HepG2 (cell line): ENCODE measurements around the gene UQCR10. TPM values are rescaled to one million over a fixed set of nuclear protein-coding genes. Genes with fewer than 3 reads are reported as not detected.

Experiments used
- ATAC-seq: fragments of 200-7000 bp; cut with Tn5 transposase; 3 replicates; pipeline ENCODE4 v1.9.1; 2020; ENCODE audit warnings: mild to moderate bottlenecking, moderate library complexity
- BruUV-seq: library from RNA; stranded (reverse); fragments of 400-500 nt; replicated peaks from 2 replicates; lab custom pipeline; 2021; lab: Mats Ljungman, UMichigan
- CTCF ChIA-PET: fragments of 300-600 bp; formaldehyde crosslinking; extraction: SDS; loops from one replicate; lab custom pipeline; 2021; ENCODE audit warnings: low total read pairs, inconsistent platforms, low intra/inter-chr PET ratio; lab: Yijun Ruan, JAX
- POLR2A ChIA-PET: fragments of 350-600 bp; sonication (Branson Sonifier 250); formaldehyde crosslinking; loops from one replicate; lab custom pipeline; 2020; ENCODE audit warnings: antibody characterized with exemption, inconsistent platforms; lab: Yijun Ruan, JAX
- DNase-seq: peaks from one replicate; pipeline ENCODE4 v3.0.0-alpha.2; 2015; ENCODE audit warnings: low spot score
- FAIRE-seq: peaks from 3 replicates; lab custom pipeline; 2011; peaks lifted over from hg19 to GRCh38; lab: Jason Lieb, UNC
- H2AFZ ChIP-seq: one replicate; pipeline ENCODE4 v1.6.1; 2011; ENCODE audit warnings: low read length, inconsistent platforms
- H3K27ac ChIP-seq: fragments of 300-600 bp; 3 replicates; pipeline ENCODE4 v1.8.0; 2011; ENCODE audit warnings: mixed run types, mild to moderate bottlenecking, mixed read lengths, low read length, inconsistent platforms; ENCODE audit not compliant: insufficient read depth; ENCODE audit errors: extremely low read length
- H3K27me3 ChIP-seq, 2 experiments: fragments of 200-600 bp in 1 of 2; 2 replicates in 1 of 2; 3 replicates in 1 of 2; pipeline versions ENCODE4 v1.6.0 to v1.8.0; 2011; ENCODE audit warnings: low read length in 2 of 2, mild to moderate bottlenecking in 2 of 2, moderate library complexity in 2 of 2, inconsistent platforms in 1 of 2; ENCODE audit not compliant: insufficient read depth in 2 of 2, control insufficient read depth in 1 of 2
- H3K36me3 ChIP-seq, 2 experiments: fragments of 200-600 bp in 1 of 2; replicated peaks in 1 of 2; 2 replicates in 1 of 2; 3 replicates in 1 of 2; pipeline versions ENCODE4 v1.5.1 to v1.8.0; 2011; ENCODE audit warnings: low read length in 2 of 2, inconsistent platforms in 1 of 2; ENCODE audit not compliant: insufficient read depth in 2 of 2, control insufficient read depth in 1 of 2
- H3K4me1 ChIP-seq: 2 replicates; pipeline ENCODE4 v1.5.1; 2012; ENCODE audit warnings: low read length, inconsistent platforms; ENCODE audit not compliant: insufficient read depth
- H3K4me2 ChIP-seq: 2 replicates; pipeline ENCODE4 v1.6.0; 2011; ENCODE audit warnings: low read depth, low read length, inconsistent platforms
- H3K4me3 ChIP-seq, 3 experiments: fragments of 200-600 bp in 1 of 3; sonication (generic), shearing (Covaris generic) in 1 of 3; replicated peaks in 1 of 3; 2 replicates each; pipeline ENCODE4 v1.5.1; 2011 to 2016; ENCODE audit warnings: low read length in 3 of 3, inconsistent platforms in 2 of 3, low read depth in 2 of 3, mild to moderate bottlenecking in 2 of 3, control low read depth in 1 of 3, mixed read lengths in 1 of 3; ENCODE audit not compliant: insufficient read depth in 1 of 3
- H3K79me2 ChIP-seq: one replicate; pipeline ENCODE4 v1.6.1; 2011; ENCODE audit warnings: low read length, inconsistent platforms; ENCODE audit not compliant: insufficient read depth
- H3K9ac ChIP-seq: 2 replicates; pipeline ENCODE4 v1.6.0; 2011; ENCODE audit warnings: mild to moderate bottlenecking, low read depth, low read length, inconsistent platforms; ENCODE audit not compliant: insufficient read depth
- H3K9me3 ChIP-seq: 2 replicates; pipeline ENCODE4 v1.5.1; 2012; ENCODE audit warnings: mild to moderate bottlenecking, low read length
- H4K20me1 ChIP-seq: 2 replicates; pipeline ENCODE4 v1.6.0; 2011; ENCODE audit warnings: inconsistent platforms, mild to moderate bottlenecking, low read length, moderate library complexity; ENCODE audit not compliant: insufficient read depth
- CCAR2 ChIP-seq: fragments of 200-400 bp; formaldehyde crosslinking; optimal IDR thresholded peaks from 2 replicates; pipeline ENCODE3; 2018; ENCODE audit warnings: low read depth, mild to moderate bottlenecking, low read length, moderate library complexity
- FOXK1 ChIP-seq: sonication (generic); formaldehyde crosslinking; IDR thresholded peaks from 2 replicates; pipeline ENCODE4 v1.4.0; 2020; ENCODE audit warnings: low read depth, missing genetic modification reagents, borderline replicate concordance
- KAT7 ChIP-seq: IDR thresholded peaks from 2 replicates; pipeline ENCODE4 v1.6.1; 2018; ENCODE audit warnings: borderline replicate concordance, missing compliant biosample characterization
- RAD51 ChIP-seq: fragments of 450-650 bp; IDR thresholded peaks from 2 replicates; pipeline ENCODE4 v1.6.1; 2016; ENCODE audit warnings: borderline replicate concordance
- ZNF17 ChIP-seq: sonication (generic); formaldehyde crosslinking; IDR thresholded peaks from 2 replicates; pipeline ENCODE4 v1.5.0; 2020; ENCODE audit warnings: mild to moderate bottlenecking, missing genetic modification reagents
- ZNF318 ChIP-seq: sonication (generic); formaldehyde crosslinking; IDR thresholded peaks from 2 replicates; pipeline ENCODE4 v1.4.0; 2020; ENCODE audit warnings: mild to moderate bottlenecking, missing genetic modification reagents
- ZNF569 ChIP-seq: sonication (generic); formaldehyde crosslinking; IDR thresholded peaks from 2 replicates; pipeline ENCODE4 v1.5.0; 2020; ENCODE audit warnings: mild to moderate bottlenecking, missing genetic modification reagents, moderate library complexity, borderline replicate concordance
- ZNF724P ChIP-seq: sonication (generic); formaldehyde crosslinking; IDR thresholded peaks from 2 replicates; pipeline ENCODE4 v1.8.0; 2022; ENCODE audit warnings: missing genetic modification reagents, borderline replicate concordance
- ZNF775 ChIP-seq: sonication (generic); formaldehyde crosslinking; IDR thresholded peaks from 2 replicates; pipeline ENCODE4 v1.4.0; 2020; ENCODE audit warnings: missing genetic modification reagents, mild to moderate bottlenecking, moderate library complexity, borderline replicate concordance
- ZSCAN29 ChIP-seq: sonication (generic); formaldehyde crosslinking; conservative IDR thresholded peaks from 2 replicates; pipeline ENCODE4 v1.4.0; 2020; ENCODE audit warnings: mild to moderate bottlenecking, missing genetic modification reagents
- WGBS: methylation state at CpG from one replicate; pipeline ENCODE4 v1.1.6; 2017; ENCODE audit warnings: low lambda C conversion rate; 5-methylcytosine and 5-hydroxymethylcytosine counted together
- in situ Hi-C: cut with HindIII; loops from 2 replicates; pipeline ENCODE4 v1.10.0; 2017; ENCODE audit warnings: low pct_unique_long_range_greater_than_20kb; ENCODE audit not compliant: extremely low pct_ligation_motif_present
- intact Hi-C: fragments of 100-400 bp; cut with micrococcal nuclease; formaldehyde crosslinking; loops from one replicate; pipeline ENCODE4 v1.10.0; 2022; ENCODE audit not compliant: unreplicated experiment
- polyA plus RNA-seq, 8 experiments: library from polyadenylated mRNA; depleted of rRNA in 3 of 8; stranded (reverse) in 7 of 8; unstranded in 1 of 8; fragments of >200 nt; fragmentation: Illumina TruSeq in 4 of 8; extraction: Trizol in 4 of 8; gene quantifications; 2 replicates each; pipeline versions ENCODE4 v1.2.1 to v1.2.3, GENCODE V29; 2011 to 2016; ENCODE audit warnings: low read depth in 4 of 8, missing spikeins in 1 of 8, mixed read lengths in 1 of 8; ENCODE audit not compliant: insufficient read depth in 1 of 8
- total RNA-seq, 5 experiments: library from RNA; depleted of rRNA; stranded (reverse); fragments of >200 nt; fragmentation: Illumina TruSeq; extraction: Trizol; gene quantifications; 2 replicates each; pipeline ENCODE4 v1.2.3, GENCODE V29; 2016; ENCODE audit warnings: low read depth in 1 of 5
- TF ChIP-seq, protein P1 (sequence below): sonication (generic); formaldehyde crosslinking; IDR thresholded peaks from 2 replicates; pipeline ENCODE4 v1.8.1; 2023; ENCODE audit warnings: missing genetic modification reagents, mild to moderate bottlenecking, borderline replicate concordance
- TF ChIP-seq, protein P2 (sequence below): IDR thresholded peaks from 2 replicates; pipeline ENCODE4 v1.4.0; 2020; ENCODE audit warnings: mild to moderate bottlenecking, missing genetic modification reagents

The UQCR10 gene
- total and polyA plus RNA-seq, 2 of the 13 experiments (the other 11 are each of a cell fraction or from before 2014, with no cell fraction given) = 225 to 232 TPM

DNA sequence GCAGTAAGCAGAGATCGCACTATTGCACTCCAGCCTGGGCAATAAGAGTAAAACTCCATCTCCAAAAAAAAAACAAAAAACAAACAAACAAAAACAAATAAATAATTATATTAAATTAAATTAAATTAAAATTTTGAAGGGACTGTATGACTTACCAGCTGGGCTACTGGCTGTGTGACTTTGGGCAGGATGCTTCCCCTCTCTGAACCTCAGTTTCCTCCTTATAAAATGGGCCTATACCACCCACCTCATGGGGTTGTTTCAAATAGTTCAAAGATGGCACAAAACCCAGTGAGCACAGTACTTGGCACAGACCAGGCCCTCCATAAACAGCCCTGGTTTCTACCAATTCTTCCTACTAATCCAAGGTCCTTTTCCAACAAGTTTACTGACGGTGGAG, 36.0 kb downstream of the UQCR10 start:
- no peak for ATAC-seq
- ChIA-PET CTCF (no interaction called here), POLR2A (no interaction called here)
- no peak for FAIRE-seq
- Histone ChIP-seq H3K79me2 (no peaks in the 10 kb centered on the region), H3K4me3 (no peak overlapping the region), H3K9ac (no peak overlapping the region), H2AFZ (no peak overlapping the region), H3K9me3 (no peaks in the 10 kb centered on the region), H3K27ac (no peak overlapping the region), H3K36me3 (peaks cover 42 to 74% of the 10 kb centered on the region in 2 experiments), H4K20me1 (no peaks in the 10 kb centered on the region), H3K4me2 (no peak overlapping the region), H3K4me1 (peaks cover 19% of the 10 kb centered on the region), H3K27me3 (no peaks in the 10 kb centered on the region)
- no peak for DNase-seq
- BruUV-seq = no TSS peak
- TF ChIP-seq KAT7 (CRISPR knock-in tag) (no peak), ZNF569 (CRISPR knock-in tag) (no peak), CCAR2 (no peak), ZSCAN29 (no peak), ZNF17 (no peak), ZNF318 (no peak), ZNF775 (no peak), RAD51 (no peak), FOXK1 (no peak), ZNF724P (CRISPR knock-in tag) (no peak)
- TF ChIP-seq, protein P1, sequence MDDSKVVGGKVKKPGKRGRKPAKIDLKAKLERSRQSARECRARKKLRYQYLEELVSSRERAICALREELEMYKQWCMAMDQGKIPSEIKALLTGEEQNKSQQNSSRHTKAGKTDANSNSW (CRISPR knock-in tag) = no peak
- TF ChIP-seq, protein P2, sequence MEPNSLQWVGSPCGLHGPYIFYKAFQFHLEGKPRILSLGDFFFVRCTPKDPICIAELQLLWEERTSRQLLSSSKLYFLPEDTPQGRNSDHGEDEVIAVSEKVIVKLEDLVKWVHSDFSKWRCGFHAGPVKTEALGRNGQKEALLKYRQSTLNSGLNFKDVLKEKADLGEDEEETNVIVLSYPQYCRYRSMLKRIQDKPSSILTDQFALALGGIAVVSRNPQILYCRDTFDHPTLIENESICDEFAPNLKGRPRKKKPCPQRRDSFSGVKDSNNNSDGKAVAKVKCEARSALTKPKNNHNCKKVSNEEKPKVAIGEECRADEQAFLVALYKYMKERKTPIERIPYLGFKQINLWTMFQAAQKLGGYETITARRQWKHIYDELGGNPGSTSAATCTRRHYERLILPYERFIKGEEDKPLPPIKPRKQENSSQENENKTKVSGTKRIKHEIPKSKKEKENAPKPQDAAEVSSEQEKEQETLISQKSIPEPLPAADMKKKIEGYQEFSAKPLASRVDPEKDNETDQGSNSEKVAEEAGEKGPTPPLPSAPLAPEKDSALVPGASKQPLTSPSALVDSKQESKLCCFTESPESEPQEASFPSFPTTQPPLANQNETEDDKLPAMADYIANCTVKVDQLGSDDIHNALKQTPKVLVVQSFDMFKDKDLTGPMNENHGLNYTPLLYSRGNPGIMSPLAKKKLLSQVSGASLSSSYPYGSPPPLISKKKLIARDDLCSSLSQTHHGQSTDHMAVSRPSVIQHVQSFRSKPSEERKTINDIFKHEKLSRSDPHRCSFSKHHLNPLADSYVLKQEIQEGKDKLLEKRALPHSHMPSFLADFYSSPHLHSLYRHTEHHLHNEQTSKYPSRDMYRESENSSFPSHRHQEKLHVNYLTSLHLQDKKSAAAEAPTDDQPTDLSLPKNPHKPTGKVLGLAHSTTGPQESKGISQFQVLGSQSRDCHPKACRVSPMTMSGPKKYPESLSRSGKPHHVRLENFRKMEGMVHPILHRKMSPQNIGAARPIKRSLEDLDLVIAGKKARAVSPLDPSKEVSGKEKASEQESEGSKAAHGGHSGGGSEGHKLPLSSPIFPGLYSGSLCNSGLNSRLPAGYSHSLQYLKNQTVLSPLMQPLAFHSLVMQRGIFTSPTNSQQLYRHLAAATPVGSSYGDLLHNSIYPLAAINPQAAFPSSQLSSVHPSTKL (CRISPR knock-in tag) = no peak
- 99% methylated on average over 2 of the region's 2 CpGs for WGBS
- in situ Hi-C loops = no loop called here
- intact Hi-C loops = no loop called here
